Trophoblast cell (in vitro differentiated cells and primary cell): ENCODE results near the gene ID3.

ENCODE experiments used
- DNase-seq, 2 donors: peaks; one replicate each; pipeline ENCODE4 v3.0.0-alpha.2; 2016
- H2AFZ ChIP-seq: 2 replicates; pipeline ENCODE4 v1.6.1; 2013; ENCODE audit warnings: low read length, moderate library complexity, mild to moderate bottlenecking; ENCODE audit not compliant: insufficient read depth, poor library complexity
- H2AK5ac ChIP-seq: 2 replicates; pipeline ENCODE4 v1.6.1; 2013; ENCODE audit warnings: mild to moderate bottlenecking, low read length
- H2BK120ac ChIP-seq: 2 replicates; pipeline ENCODE4 v1.6.1; 2013; ENCODE audit warnings: low read length, mild to moderate bottlenecking, moderate library complexity; ENCODE audit not compliant: insufficient read depth, poor library complexity
- H2BK12ac ChIP-seq: 2 replicates; pipeline ENCODE4 v1.6.1; 2013; ENCODE audit warnings: mild to moderate bottlenecking, low read length, moderate library complexity
- H2BK5ac ChIP-seq: 2 replicates; pipeline ENCODE4 v1.6.1; 2013; ENCODE audit warnings: low read length, low read depth, moderate library complexity, mild to moderate bottlenecking; ENCODE audit not compliant: poor library complexity
- H3K14ac ChIP-seq: 2 replicates; pipeline ENCODE4 v1.6.1; 2013; ENCODE audit warnings: mild to moderate bottlenecking, low read length
- H3K18ac ChIP-seq: 2 replicates; pipeline ENCODE4 v1.6.1; 2013; ENCODE audit warnings: mild to moderate bottlenecking, low read length
- H3K23ac ChIP-seq: 2 replicates; pipeline ENCODE4 v1.6.1; 2013; ENCODE audit warnings: low read length
- H3K27ac ChIP-seq: 2 replicates; pipeline ENCODE4 v1.5.1; 2013; ENCODE audit warnings: low read depth, mild to moderate bottlenecking, inconsistent platforms, low read length, moderate library complexity
- H3K27me3 ChIP-seq: 2 replicates; pipeline ENCODE4 v1.6.1; 2013; ENCODE audit warnings: inconsistent platforms, mild to moderate bottlenecking, low read length, moderate library complexity; ENCODE audit not compliant: insufficient read depth
- H3K36me3 ChIP-seq, 2 experiments: 1 replicate in 1 of 2; 2 replicates in 1 of 2; pipeline ENCODE4 v1.6.1; 2013; ENCODE audit warnings: low read length in 2 of 2, mild to moderate bottlenecking in 2 of 2, moderate library complexity in 1 of 2; ENCODE audit not compliant: insufficient read depth in 2 of 2, control insufficient read depth in 1 of 2
- H3K4ac ChIP-seq: 2 replicates; pipeline ENCODE4 v1.6.1; 2013; ENCODE audit warnings: low read depth, mild to moderate bottlenecking, low read length, moderate library complexity
- H3K4me1 ChIP-seq, 2 experiments: 1 replicate in 1 of 2; 2 replicates in 1 of 2; pipeline ENCODE4 v1.6.1; 2013; ENCODE audit warnings: low read length in 2 of 2, mild to moderate bottlenecking in 2 of 2, moderate library complexity in 1 of 2; ENCODE audit not compliant: insufficient read depth in 2 of 2, control insufficient read depth in 1 of 2
- H3K4me2 ChIP-seq: 2 replicates; pipeline ENCODE4 v1.6.1; 2013; ENCODE audit warnings: inconsistent platforms, mild to moderate bottlenecking, low read length, moderate library complexity
- H3K4me3 ChIP-seq: 2 replicates; pipeline ENCODE4 v1.5.1; 2013; ENCODE audit warnings: mild to moderate bottlenecking, low read depth, low read length, inconsistent platforms
- H3K79me1 ChIP-seq: one replicate; pipeline ENCODE4 v1.6.1; 2013; ENCODE audit warnings: low read length
- H3K79me2 ChIP-seq: 2 replicates; pipeline ENCODE4 v1.6.1; 2013; ENCODE audit warnings: low read length, mild to moderate bottlenecking; ENCODE audit not compliant: control insufficient read depth, insufficient read depth, poor library complexity
- H3K9ac ChIP-seq: 2 replicates; pipeline ENCODE4 v1.6.1; 2013; ENCODE audit warnings: mild to moderate bottlenecking, low read length
- H3K9me3 ChIP-seq: 2 replicates; pipeline ENCODE4 v1.6.1; 2013; ENCODE audit warnings: low read depth, mild to moderate bottlenecking, control low read depth, inconsistent platforms, low read length; ENCODE audit not compliant: insufficient read depth
- H4K12ac ChIP-seq: 2 replicates; pipeline ENCODE4 v1.6.1; 2013; ENCODE audit warnings: low read depth, mild to moderate bottlenecking, low read length, moderate library complexity
- H4K8ac ChIP-seq: 2 replicates; pipeline ENCODE4 v1.6.1; 2013; ENCODE audit warnings: low read depth, mild to moderate bottlenecking, low read length, moderate library complexity
- H4K91ac ChIP-seq: one replicate; pipeline ENCODE4 v1.6.1; 2013; ENCODE audit warnings: low read depth, mild to moderate bottlenecking, low read length, moderate library complexity
- WGBS: extraction: QIAGEN DNeasy Blood & Tissue Kit; methylation state at CpG from one replicate; pipeline ENCODE4 v1.1.7; 2013; ENCODE audit warnings: missing lambda C conversion rate; ENCODE audit not compliant: insufficient read length, insufficient coverage; ENCODE audit errors: extremely low coverage; 5-methylcytosine and 5-hydroxymethylcytosine counted together

The ID3 gene

GRCh38 chr1:23509896-23510295 lies 49.4 kb downstream of the ID3 start:
- peak overlapping the region; percentile 45 for H3K4me3 ChIP-seq
- H4K91ac ChIP-seq, result no peak overlapping the region
- no peak overlapping the region for H3K14ac ChIP-seq
- H3K79me2 ChIP-seq, result no peaks in the 10 kb centered on the region
- H3K4me2 ChIP-seq, result no peak overlapping the region
- H3K4me1 ChIP-seq, result peaks cover 8 to 11% of the 10 kb centered on the region in 2 experiments
- H3K4ac ChIP-seq, result no peak overlapping the region
- H2BK12ac ChIP-seq, result no peak overlapping the region
- no peak overlapping the region for H4K8ac ChIP-seq
- H3K79me1 ChIP-seq, result no peaks in the 10 kb centered on the region
- DNase-seq, result no peak
- H3K9ac ChIP-seq, result no peak overlapping the region
- H3K23ac ChIP-seq, result no peak overlapping the region
- H2AFZ ChIP-seq, result no peak overlapping the region
- no peaks in the 10 kb centered on the region for H3K36me3 ChIP-seq
- no peaks in the 10 kb centered on the region for H3K9me3 ChIP-seq
- no peak overlapping the region for H2BK120ac ChIP-seq
- H3K18ac ChIP-seq, result no peak overlapping the region
- H2AK5ac ChIP-seq, result no peak overlapping the region
- no peak overlapping the region for H4K12ac ChIP-seq
- H3K27ac ChIP-seq, result no peak overlapping the region
- H2BK5ac ChIP-seq, result no peak overlapping the region
- H3K27me3 ChIP-seq, result no peaks in the 10 kb centered on the region
- WGBS, result no CpG with 5 or more reads among the region's 15 CpGs
